ENCODE measurements around the gene SMYD2.

Gene SMYD2

DNA sequence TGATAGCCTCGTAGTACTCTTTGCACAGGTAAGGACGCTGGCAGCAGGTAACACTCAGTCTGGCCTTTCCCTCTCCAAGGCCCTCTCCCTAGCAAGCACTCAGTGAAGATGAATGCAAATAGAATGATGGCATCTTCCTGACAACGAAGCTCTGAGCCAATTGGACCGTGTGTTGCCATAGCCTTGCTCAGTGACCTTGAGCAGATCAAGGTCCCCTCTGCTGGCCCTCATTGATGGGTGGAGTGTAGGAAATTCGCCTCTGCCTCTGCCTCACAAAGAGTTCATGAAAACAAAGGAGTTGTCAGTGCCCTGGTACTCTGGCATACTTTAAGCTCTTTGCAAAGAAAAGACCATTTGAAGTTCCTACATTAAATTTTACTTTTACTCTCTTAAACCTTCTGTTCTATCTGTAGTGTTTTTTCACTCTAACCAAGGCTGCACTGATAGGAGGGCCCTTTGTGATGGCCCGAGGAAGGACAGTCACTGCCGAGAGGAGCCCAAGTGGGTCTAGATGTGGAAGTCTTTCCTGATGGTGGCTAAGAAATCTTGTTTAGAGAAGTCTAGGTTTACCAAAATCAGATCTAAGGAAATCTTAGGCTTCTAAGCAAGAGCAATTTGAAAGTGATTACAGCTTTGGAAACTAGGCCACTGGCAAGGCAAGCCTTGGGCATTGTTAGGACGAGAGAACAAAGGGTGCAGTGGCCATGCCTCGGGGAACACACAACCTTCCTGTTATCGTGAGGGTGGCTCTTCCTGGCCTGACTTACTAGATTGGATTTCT is 38.2 kb downstream of the SMYD2 start:
- CTCF ChIA-PET, result interaction anchor here (0.6 to 3.4 kb wide), 3 partner anchors 9 to 1272 kb away, joined by 3 to 13 read pairs (median 5); no protein-coding TSS in a partner anchor
- H3K27ac ChIP-seq, result no peak overlapping the region
- POLR2A ChIA-PET (ENCODE audit: low non-redundant PET), result no interaction called here
- DNase-seq (ENCODE audit: low spot score), result no peak
- TF ChIP-seq, protein P1, sequence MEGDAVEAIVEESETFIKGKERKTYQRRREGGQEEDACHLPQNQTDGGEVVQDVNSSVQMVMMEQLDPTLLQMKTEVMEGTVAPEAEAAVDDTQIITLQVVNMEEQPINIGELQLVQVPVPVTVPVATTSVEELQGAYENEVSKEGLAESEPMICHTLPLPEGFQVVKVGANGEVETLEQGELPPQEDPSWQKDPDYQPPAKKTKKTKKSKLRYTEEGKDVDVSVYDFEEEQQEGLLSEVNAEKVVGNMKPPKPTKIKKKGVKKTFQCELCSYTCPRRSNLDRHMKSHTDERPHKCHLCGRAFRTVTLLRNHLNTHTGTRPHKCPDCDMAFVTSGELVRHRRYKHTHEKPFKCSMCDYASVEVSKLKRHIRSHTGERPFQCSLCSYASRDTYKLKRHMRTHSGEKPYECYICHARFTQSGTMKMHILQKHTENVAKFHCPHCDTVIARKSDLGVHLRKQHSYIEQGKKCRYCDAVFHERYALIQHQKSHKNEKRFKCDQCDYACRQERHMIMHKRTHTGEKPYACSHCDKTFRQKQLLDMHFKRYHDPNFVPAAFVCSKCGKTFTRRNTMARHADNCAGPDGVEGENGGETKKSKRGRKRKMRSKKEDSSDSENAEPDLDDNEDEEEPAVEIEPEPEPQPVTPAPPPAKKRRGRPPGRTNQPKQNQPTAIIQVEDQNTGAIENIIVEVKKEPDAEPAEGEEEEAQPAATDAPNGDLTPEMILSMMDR (conservative IDR thresholded peaks at IDR 0.05; ENCODE audit: low read depth), result no peak

DNA sequence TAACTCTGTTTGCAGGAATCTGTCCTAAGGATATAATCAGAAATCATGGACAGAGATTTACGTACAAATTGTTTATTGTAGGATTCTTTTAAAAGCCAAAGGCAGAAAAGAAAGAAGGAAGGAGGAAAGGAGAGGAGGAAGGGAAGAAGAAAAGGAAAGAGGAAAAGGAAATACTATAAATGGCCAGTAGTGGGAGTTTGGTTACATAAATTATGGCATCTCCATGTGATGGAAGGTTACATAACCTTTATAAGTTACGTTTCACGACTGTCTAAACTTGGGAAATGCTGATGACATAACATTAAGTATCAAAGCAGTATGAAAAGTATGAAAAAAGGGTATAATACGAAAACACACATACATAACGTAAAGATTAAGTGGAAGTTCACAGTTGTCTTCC is 39.0 kb downstream of the SMYD2 start:
- TF ChIP-seq, protein P1 (conservative IDR thresholded peaks at IDR 0.05; ENCODE audit: low read depth), result peak; percentile 17; the same call in 1 of the 2 replicates
- CTCF ChIA-PET, result interaction anchor here (0.6 to 3.4 kb wide), 2 partner anchors 9 to 187 kb away, joined by 3 to 13 read pairs; no protein-coding TSS in a partner anchor
- POLR2A ChIA-PET (ENCODE audit: low non-redundant PET), result no interaction called here
- DNase-seq (ENCODE audit: low spot score), result no peak
- no peak overlapping the region for H3K27ac ChIP-seq

GRCh38 chr1:214321705-214322453 is 40.9 kb downstream of the SMYD2 start:
- DNase-seq (ENCODE audit: low spot score), result no peak
- no peak overlapping the region for H3K27ac ChIP-seq
- TF ChIP-seq, protein P1 (conservative IDR thresholded peaks at IDR 0.05; ENCODE audit: low read depth), result no peak
- POLR2A ChIA-PET (ENCODE audit: low non-redundant PET), result no interaction called here
- CTCF ChIA-PET, result no interaction called here

DNA sequence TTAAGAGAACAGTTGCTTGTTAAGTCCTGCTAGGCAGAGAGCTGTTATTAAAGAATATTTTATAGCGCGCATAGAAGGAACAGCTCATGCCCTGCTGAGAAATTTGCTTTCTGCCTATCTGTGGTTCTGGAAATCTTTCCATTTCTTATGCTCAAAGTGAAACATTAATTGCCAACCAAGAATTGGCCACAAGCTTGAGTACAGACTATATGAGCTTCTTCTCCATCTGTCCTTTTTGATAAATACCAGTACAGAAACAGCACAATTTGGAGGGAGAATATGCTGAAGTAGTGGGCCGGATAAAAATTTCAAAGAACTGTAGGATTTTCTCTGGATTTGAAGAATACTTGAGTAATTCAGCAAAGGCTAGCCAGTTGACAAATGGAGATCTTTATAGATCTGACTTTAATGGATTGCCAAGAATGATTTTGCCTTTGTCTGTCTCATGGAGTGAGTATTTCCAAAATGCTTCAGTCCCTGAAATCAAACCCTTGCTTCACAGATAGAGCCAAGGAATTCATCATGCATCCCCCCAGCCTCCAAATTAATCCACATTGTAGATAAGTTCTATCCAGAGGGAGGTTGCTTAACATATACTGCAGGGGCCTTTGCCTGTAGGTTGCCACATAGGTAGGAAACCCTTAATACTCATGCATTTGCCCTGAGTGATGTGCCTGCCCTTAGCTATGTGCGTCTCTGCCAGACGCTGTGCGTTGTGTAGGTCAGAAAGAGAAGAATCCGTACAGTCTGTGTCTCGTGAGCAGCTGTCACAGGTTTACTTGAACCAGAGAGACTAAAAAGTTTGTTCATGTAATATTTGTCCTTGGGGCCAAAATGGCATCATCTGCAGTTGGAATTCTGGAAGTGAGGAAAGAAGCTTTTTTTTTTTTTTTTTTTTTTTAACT is 44.2 kb downstream of the SMYD2 start:
- no peak for DNase-seq (ENCODE audit: low spot score)
- POLR2A ChIA-PET (ENCODE audit: low non-redundant PET), result no interaction called here
- H3K27ac ChIP-seq, result no peak overlapping the region
- TF ChIP-seq, protein P1 (conservative IDR thresholded peaks at IDR 0.05; ENCODE audit: low read depth), result no peak
- CTCF ChIA-PET, result interaction anchor here (0.6 to 1.2 kb wide), 3 partner anchors 9 to 1389 kb away, joined by 3 to 7 read pairs (median 3); no protein-coding TSS in a partner anchor

DNA sequence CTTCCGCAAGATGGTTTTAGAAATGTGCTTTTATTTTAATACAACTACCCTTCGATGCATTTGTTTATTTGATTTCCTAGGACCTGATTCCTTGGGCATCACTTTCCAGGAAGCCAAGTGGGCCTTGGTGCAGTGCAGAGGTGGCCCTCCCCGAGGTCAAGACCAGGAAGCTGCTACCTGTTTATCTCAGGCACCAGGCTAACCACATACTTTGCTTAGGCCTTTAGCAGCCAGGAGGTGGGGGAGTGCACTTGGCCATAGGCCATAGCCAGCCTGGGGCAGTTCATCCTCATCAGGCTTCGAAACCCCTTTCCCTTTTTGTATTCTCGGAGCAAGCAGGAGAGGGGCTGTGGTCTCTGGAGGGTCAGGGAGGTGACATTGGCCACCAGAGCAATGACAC is 45.4 kb downstream of the SMYD2 start:
- POLR2A ChIA-PET (ENCODE audit: low non-redundant PET), result no interaction called here

More for the DNA sequence above, 45.4 kb downstream of the SMYD2 start:
- CTCF ChIA-PET, result interaction anchor here (0.7 to 1.3 kb wide), 2 partner anchors 112 to 585 kb away, joined by 3 to 5 read pairs; no protein-coding TSS in a partner anchor
- no peak for DNase-seq (ENCODE audit: low spot score)
- TF ChIP-seq, protein P1 (conservative IDR thresholded peaks at IDR 0.05; ENCODE audit: low read depth), result no peak
- H3K27ac ChIP-seq, result no peak overlapping the region

Data from RWPE1 (cell line).